Activated CD4-positive, alpha-beta memory T cell treated with anti-CD3 and anti-CD28 coated beads, Interleukin-2, amount 10 ng/mL, durations not matched to agents 7 days and 5 days (primary cell): Measurements from ENCODE around the gene PDE4B. TPM values are rescaled to one million over a fixed set of nuclear protein-coding genes. Genes with fewer than 3 reads are reported as not detected.
"Not testable (repeated sequence)": the region's sequence is repeated elsewhere in the genome, so short reads cannot be mapped to it uniquely, and the experiment has no call there.

ENCODE experiments used
- CTCF ChIA-PET: fragments of 350-600 bp; sonication (Branson Sonifier 250); formaldehyde crosslinking; loops from one replicate; lab custom pipeline; 2021; ENCODE audit warnings: antibody characterized with exemption, inconsistent platforms; lab: Charles Lee
- POLR2A ChIA-PET: fragments of 350-600 bp; sonication (Branson Sonifier 250); formaldehyde crosslinking; loops from one replicate; lab custom pipeline; 2021; ENCODE audit warnings: antibody characterized with exemption; lab: Charles Lee
- DNase-seq: peaks from one replicate; pipeline ENCODE4 v3.0.0-alpha.2; 2020
- H3K27ac Mint-ChIP-seq: one replicate; pipeline ENCODE4 v1.8.0; 2021; ENCODE audit warnings: mild to moderate bottlenecking, mixed read lengths
- H3K27me3 Mint-ChIP-seq: one replicate; pipeline ENCODE4 v1.8.0; 2021; ENCODE audit warnings: mixed read lengths
- H3K36me3 Mint-ChIP-seq: one replicate; pipeline ENCODE4 v1.8.0; 2021; ENCODE audit warnings: low read depth, mixed read lengths
- H3K4me1 Mint-ChIP-seq: one replicate; pipeline ENCODE4 v1.8.0; 2021; ENCODE audit warnings: mixed read lengths
- H3K4me3 Mint-ChIP-seq: one replicate; pipeline ENCODE4 v1.8.0; 2021; ENCODE audit warnings: mild to moderate bottlenecking, mixed read lengths
- H3K9me3 Mint-ChIP-seq: one replicate; pipeline ENCODE4 v1.8.0; 2021; ENCODE audit warnings: mixed read lengths
- total RNA-seq, 2 experiments: library from RNA; stranded (reverse); gene quantifications; one replicate each; pipeline ENCODE4 v1.2.3, GENCODE V29; 2021

The PDE4B gene
- total RNA-seq, 2 experiments from 2014 or later: 46.8 to 48.0 TPM

DNA sequence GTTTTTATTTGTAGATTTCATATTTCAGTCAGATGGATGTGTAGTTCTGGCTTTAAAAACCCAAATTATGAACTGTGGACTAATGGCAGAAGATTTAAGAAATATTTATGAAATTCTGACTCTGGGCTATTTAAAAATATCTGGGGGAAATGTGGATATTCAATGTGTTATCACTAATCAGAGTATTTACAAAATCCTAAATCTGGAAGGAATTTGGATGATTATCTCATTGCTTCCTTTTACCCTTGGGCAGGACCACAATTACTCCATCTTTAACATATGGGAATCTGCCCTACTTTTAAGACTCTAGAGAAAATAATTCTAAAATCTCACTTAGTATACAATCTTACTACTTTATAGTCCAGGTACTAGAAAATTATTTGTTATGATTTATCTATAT, 203.2 kb downstream of the PDE4B start:
- CTCF ChIA-PET: no interaction called here
- Mint-ChIP-seq H3K4me1 (no peaks in the 10 kb centered on the region), H3K27ac (no peak overlapping the region), H3K27me3 (peaks cover 33% of the 10 kb centered on the region), H3K9me3 (no peaks in the 10 kb centered on the region), H3K36me3 (no peaks in the 10 kb centered on the region), H3K4me3 (no peak overlapping the region)
- DNase-seq: no peak
- POLR2A ChIA-PET: no interaction called here

DNA sequence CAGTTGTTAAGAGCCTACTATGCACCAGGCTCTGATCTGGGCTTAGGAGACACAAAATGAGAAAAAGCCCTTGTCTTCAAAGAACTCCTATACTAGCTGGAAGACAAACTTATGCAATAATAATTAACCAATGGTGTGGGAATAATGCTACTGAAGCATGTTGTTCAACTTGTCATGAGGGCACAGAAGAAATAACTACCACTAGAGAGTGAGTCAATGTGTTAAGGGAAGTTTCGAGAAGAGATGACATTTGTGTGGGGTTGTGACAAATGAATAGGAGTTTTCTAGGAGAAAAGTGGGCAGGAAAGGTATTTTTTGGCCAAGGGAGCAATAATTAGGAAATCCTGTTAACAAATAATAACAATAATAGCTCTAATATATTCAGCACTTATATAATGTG, 205.0 kb downstream of the PDE4B start:
- Mint-ChIP-seq H3K4me1 (no peaks in the 10 kb centered on the region), H3K36me3 (no peaks in the 10 kb centered on the region), H3K27me3 (peaks cover 31% of the 10 kb centered on the region), H3K27ac (no peak overlapping the region), H3K4me3 (no peak overlapping the region), H3K9me3 (no peaks in the 10 kb centered on the region)
- ChIA-PET POLR2A (no interaction called here), CTCF (no interaction called here)
- no peak for DNase-seq

DNA sequence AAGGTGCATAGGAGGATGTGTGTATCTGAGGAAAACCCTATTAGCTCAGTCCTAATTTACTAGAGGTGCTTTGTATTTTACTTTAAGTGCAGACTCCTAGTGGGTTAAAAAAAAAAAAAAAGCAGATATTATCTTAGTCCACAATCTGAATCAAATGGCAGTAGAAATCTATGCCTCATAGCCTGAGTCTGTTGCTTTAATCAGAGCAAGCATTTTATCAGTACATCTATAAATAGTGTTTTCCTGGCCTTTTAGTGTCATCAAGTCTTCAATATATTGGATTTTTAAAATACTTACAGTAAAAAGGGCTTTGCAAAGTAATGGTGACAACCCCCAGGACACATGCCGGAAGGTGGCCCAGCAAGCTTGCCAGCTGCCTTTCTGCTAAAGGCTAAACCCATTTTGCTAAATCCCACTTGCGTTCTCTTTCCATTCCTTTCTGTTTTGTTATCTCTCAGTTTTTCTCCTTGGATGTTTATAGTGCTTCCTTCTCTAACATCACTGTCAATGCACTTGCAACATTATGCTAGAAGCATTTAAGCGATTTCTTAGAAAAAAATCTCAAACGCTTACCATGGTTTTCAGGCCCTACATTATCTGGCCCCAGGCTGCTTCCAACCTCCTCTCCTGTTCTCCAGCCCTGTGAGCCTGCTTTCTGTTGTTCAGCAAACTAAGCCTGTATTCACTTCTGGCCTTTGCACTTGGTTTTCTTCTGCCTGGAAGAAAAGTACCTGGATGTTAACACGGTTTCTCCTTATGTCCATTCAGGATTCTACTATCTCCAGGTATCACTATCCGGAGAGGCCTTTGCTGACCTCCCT, 206.3 kb downstream of the PDE4B start:
- no peaks in the 10 kb centered on the region for H3K4me1 Mint-ChIP-seq
- H3K36me3 Mint-ChIP-seq: no peaks in the 10 kb centered on the region
- H3K9me3 Mint-ChIP-seq: no peaks in the 10 kb centered on the region
- peaks cover 30% of the 10 kb centered on the region for H3K27me3 Mint-ChIP-seq
- no peak overlapping the region for H3K27ac Mint-ChIP-seq
- ChIA-PET POLR2A (no interaction called here), CTCF (no interaction called here)
- no peak for DNase-seq
- H3K4me3 Mint-ChIP-seq: no peak overlapping the region

DNA sequence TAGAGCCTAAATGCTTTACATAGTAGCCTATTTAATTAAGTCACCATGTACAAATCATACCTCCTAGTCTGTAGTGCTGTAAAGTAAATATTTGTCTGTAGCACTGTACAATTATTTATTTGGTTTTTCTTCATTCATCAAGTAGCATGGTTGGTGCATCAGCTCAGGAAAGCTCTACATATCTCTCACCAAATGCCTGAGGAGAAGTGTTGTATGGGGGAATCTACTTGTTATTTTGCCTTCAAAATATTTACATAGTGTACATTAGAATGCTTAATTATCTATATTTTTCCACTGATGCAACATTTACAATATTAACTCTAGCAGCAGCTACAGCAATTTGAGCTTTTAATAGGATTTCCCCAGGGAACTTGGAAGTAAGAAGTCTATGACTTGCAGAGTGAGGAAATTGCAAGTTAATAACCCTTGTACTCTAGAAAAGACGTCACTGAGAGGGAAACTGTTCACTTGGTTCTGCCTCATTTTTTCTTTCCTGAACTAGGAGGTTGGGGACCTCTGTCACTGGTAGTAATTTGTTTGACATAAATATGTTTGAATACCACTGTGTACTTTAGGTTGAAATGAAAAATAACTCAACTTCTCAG, 207.4 kb downstream of the PDE4B start:
- H3K4me3 Mint-ChIP-seq: no peak overlapping the region
- CTCF ChIA-PET: no interaction called here

DNA sequence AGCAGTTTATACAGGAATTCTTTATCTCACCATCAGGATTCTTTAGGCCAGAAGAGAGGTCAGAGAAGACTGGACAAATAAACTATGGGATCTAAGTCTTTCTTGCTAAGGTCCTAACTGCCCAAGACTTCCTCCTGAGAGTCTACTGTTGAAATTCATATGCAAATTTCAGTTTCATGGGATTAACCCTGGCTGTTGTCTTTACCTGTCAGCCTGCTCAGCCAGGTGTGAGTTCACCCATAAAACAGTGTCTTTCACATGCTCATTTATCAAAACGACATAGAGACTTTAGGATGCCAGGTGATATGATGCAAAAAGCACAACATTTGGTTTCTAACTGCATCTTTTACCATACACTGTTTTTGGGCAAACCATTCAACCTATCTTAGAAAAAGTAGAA, 211.0 kb downstream of the PDE4B start:
- H3K4me3 Mint-ChIP-seq: no peak overlapping the region
- no peak overlapping the region for H3K27ac Mint-ChIP-seq
- DNase-seq: no peak
- H3K36me3 Mint-ChIP-seq: no peaks in the 10 kb centered on the region
- peaks cover 13% of the 10 kb centered on the region for H3K27me3 Mint-ChIP-seq
- H3K4me1 Mint-ChIP-seq: no peaks in the 10 kb centered on the region
- CTCF ChIA-PET: no interaction called here
- POLR2A ChIA-PET: no interaction called here
- H3K9me3 Mint-ChIP-seq: no peaks in the 10 kb centered on the region

More for the DNA sequence above, 207.4 kb downstream of the PDE4B start:
- DNase-seq: no peak
- Mint-ChIP-seq H3K27me3 (peaks cover 27% of the 10 kb centered on the region), H3K36me3 (no peaks in the 10 kb centered on the region), H3K4me1 (no peaks in the 10 kb centered on the region), H3K27ac (no peak overlapping the region), H3K9me3 (no peaks in the 10 kb centered on the region)
- POLR2A ChIA-PET: no interaction called here

DNA sequence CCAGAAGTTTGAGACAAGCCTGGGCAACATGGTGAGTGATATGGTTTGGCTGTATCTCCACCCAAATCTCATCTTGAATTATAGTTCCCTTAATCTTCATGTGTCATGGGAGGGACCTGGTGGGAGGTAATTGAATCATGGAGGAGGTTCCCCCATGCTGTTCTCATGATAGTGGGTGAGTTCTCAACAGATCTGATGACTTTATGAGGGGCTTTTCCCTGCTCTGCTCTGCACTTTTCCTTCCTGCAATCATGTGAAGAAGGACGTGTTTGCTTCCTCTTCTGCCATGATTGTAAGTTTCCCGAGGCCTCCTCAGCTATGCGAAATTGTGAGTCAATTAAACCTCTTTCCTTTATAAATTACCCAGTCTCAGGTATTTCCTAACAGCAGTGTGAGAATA, 213.8 kb downstream of the PDE4B start:
- H3K9me3 Mint-ChIP-seq, CTCF ChIA-PET, H3K36me3 Mint-ChIP-seq, DNase-seq, H3K4me1 Mint-ChIP-seq, POLR2A ChIA-PET, H3K4me3 Mint-ChIP-seq, H3K27ac Mint-ChIP-seq: not testable (repeated sequence)
- H3K27me3 Mint-ChIP-seq: peaks cover 13% of the 10 kb centered on the region

DNA sequence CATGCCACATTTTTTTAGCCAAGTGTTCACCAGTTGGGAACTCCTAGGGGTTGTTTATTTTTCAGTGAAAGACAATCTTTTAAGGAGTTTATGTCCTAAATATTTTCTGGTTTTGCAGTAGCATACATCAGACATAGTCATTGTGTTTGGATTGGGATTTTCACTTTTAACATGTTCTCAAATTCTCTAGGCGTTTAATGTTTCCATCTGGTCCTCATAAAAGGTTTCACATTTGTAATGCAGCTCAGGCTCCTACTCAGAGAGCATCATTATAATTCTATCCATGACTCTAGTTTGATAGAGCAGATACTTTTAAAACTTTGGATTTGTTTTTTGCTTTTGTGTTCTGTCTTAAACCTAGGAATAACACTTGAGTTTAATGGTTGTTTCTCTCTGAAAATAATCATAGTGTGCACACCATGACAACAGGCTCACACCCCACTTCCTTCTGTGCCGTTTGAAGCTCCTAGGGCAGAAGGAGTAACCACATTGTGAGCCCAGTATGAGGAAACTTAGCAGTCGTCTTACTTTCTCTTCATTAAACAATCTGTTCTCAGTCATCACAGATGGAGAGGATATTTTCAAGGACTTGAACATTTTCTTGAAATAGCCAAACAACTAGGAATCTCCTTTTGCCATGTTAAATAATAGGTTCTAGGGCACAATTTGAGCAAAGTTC, 219.6 kb downstream of the PDE4B start:
- H3K9me3 Mint-ChIP-seq: no peaks in the 10 kb centered on the region
- H3K27ac Mint-ChIP-seq: no peak overlapping the region
- H3K4me1 Mint-ChIP-seq: no peaks in the 10 kb centered on the region
- DNase-seq: no peak
- H3K27me3 Mint-ChIP-seq: peaks cover 13% of the 10 kb centered on the region
- no peak overlapping the region for H3K4me3 Mint-ChIP-seq
- H3K36me3 Mint-ChIP-seq: no peaks in the 10 kb centered on the region
- CTCF ChIA-PET: no interaction called here
- POLR2A ChIA-PET: no interaction called here

DNA sequence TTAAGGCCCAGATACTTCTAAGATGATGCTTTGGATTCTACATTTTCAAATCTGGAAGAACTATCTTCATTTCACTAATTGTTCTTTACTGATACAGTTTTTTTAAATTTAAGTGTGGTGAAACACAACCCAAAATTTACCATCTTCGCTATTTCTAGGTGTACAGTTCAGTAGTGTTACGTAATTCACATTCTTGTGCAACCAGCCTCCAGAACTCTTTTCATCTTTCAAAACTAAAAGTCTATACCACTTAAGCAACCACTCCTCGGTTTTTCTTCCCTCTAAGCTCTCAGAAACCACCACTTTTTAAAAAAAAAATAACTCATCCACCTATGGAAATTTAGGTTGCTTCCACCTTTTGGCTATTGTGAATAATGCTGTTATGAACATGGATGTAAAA, 220.7 kb downstream of the PDE4B start:
- DNase-seq: no peak
- Mint-ChIP-seq H3K4me1 (no peaks in the 10 kb centered on the region), H3K27ac (no peak overlapping the region), H3K36me3 (no peaks in the 10 kb centered on the region), H3K9me3 (no peaks in the 10 kb centered on the region), H3K27me3 (peaks cover 11% of the 10 kb centered on the region), H3K4me3 (no peak overlapping the region)
- POLR2A ChIA-PET: no interaction called here
- CTCF ChIA-PET: no interaction called here

DNA sequence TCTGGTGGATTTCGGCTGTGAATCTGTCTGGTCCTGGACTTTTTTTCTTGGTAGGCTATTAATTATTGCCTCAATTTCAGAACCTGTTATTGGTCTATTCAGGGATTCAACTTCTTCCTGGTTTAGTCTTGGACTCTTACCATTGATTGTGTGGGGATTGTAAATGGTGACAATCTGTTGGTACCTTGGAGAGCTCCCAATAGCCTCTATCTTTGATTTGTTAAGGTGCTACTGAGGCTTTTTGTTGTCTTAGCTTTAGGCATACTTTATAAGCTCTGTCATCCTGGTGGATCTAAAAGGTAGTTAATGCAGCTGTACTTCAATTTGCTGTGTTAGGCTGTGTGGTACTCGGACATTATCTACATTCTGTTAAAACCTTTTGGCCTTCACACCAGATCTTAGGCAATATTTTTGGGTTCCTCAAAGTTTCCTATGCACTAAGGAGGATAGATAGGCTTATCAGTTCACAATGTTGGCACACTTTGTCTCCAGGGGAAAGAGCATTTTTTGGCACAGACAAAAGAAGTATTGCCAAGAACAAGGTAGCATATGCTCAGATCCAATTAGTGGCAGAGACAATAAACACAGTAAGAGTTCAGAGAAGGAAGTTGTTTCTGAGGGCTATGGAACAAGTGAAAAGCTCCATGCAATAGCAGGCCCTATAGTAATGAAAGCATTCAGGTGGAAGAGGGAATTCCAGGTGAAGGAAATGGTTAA, 230.4 kb downstream of the PDE4B start:
- ChIA-PET CTCF (interaction anchor here (1.3 kb wide), 1 partner anchor 220 kb away, joined by 3 read pairs; no protein-coding TSS in a partner anchor), POLR2A (no interaction called here)
- DNase-seq: no peak
- Mint-ChIP-seq H3K4me3 (no peak overlapping the region), H3K9me3 (no peaks in the 10 kb centered on the region), H3K27me3 (no peaks in the 10 kb centered on the region), H3K36me3 (no peaks in the 10 kb centered on the region), H3K27ac (no peak overlapping the region), H3K4me1 (no peaks in the 10 kb centered on the region)

DNA sequence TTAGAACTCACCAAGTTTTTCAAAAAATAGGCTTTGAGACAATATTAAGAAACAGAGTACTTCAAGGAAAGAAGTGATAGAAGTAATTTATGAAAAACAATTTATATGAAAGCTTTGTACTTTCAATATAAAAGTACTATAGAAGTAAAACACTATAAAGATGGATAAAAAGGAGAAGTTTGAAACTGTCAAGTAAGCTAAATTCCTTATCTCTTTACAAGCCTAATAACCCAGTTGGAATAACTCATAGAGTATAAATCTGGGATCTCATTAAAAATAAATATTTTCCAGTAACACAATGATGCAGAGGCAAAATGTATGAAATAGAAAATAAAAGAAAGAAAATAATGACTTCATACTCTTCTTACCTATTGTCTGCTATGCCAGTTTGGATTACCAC, 232.5 kb downstream of the PDE4B start:
- CTCF ChIA-PET: no interaction called here
- POLR2A ChIA-PET: no interaction called here
- no peak overlapping the region for H3K4me3 Mint-ChIP-seq
- DNase-seq: no peak
- no peak overlapping the region for H3K27ac Mint-ChIP-seq
- H3K27me3 Mint-ChIP-seq: no peaks in the 10 kb centered on the region
- no peaks in the 10 kb centered on the region for H3K4me1 Mint-ChIP-seq
- no peaks in the 10 kb centered on the region for H3K9me3 Mint-ChIP-seq
- H3K36me3 Mint-ChIP-seq: no peaks in the 10 kb centered on the region

DNA sequence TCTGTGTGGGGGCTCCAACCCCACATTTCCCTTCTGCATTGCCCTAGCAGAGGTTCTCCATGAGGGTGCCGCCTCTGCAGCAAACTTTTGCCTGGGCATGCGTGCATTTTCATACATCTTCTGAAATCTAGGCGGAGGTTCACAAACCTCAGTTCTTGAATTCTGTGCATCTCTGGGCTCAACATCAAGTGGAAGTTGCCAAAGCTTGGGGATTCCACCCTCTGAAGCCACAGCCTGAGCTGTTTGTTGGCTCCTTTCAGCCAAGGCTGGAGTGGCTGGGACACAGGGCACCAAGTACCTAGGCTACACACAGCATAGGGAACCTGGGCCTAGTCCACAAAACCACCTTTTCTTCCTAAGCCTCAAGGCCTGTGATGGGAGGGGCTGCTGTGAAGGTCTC, 235.3 kb downstream of the PDE4B start:
- CTCF ChIA-PET: interaction anchor here (0.8 kb wide), 1 partner anchor 476 kb away, joined by 3 read pairs; no protein-coding TSS in a partner anchor
- Mint-ChIP-seq H3K36me3 (no peaks in the 10 kb centered on the region), H3K4me1 (no peaks in the 10 kb centered on the region), H3K27ac (no peak overlapping the region), H3K4me3 (no peak overlapping the region), H3K9me3 (no peaks in the 10 kb centered on the region), H3K27me3 (no peaks in the 10 kb centered on the region)
- DNase-seq: no peak
- POLR2A ChIA-PET: no interaction called here

DNA sequence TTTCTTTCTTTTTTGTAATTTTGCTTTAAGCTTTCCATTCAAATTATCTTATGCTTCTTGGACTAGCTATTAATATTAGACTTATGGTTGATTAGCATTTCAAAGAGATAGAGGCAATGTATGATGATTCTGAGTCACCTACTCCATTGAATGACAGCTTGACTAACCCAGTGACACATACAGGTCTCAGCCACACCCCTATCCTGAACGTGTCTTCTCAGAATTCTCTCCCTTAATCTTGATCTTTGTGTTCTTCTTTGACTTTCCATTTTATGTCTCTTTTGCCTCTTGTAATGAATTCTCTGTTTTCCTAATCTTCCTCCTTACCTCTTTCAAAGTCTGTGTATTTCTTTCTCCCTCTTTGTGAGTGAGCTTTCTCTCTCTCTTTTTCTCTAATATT, 241.1 kb downstream of the PDE4B start:
- ChIA-PET CTCF (interaction anchor here (0.9 kb wide), 1 partner anchor 208 kb away, joined by 3 read pairs; no protein-coding TSS in a partner anchor), POLR2A (no interaction called here)
- DNase-seq: no peak
- Mint-ChIP-seq H3K4me1 (no peaks in the 10 kb centered on the region), H3K27me3 (peaks cover 19% of the 10 kb centered on the region), H3K36me3 (no peaks in the 10 kb centered on the region), H3K9me3 (no peaks in the 10 kb centered on the region), H3K27ac (no peak overlapping the region), H3K4me3 (no peak overlapping the region)
